GM21528 (cell line): Measurements from ENCODE around the gene LGMN.
"Not testable (repeated sequence)": the region's sequence is repeated elsewhere in the genome, so short reads cannot be mapped to it uniquely, and the experiment has no call there.

ENCODE experiments used
- ATAC-seq: cut with Tn5 transposase; IDR thresholded peaks from one replicate; pipeline ENCODE4 v1.9.1; 2021; ENCODE audit warnings: mild to moderate bottlenecking, moderate library complexity; ENCODE audit not compliant: unreplicated experiment, low FRiP score

LGMN gene

DNA sequence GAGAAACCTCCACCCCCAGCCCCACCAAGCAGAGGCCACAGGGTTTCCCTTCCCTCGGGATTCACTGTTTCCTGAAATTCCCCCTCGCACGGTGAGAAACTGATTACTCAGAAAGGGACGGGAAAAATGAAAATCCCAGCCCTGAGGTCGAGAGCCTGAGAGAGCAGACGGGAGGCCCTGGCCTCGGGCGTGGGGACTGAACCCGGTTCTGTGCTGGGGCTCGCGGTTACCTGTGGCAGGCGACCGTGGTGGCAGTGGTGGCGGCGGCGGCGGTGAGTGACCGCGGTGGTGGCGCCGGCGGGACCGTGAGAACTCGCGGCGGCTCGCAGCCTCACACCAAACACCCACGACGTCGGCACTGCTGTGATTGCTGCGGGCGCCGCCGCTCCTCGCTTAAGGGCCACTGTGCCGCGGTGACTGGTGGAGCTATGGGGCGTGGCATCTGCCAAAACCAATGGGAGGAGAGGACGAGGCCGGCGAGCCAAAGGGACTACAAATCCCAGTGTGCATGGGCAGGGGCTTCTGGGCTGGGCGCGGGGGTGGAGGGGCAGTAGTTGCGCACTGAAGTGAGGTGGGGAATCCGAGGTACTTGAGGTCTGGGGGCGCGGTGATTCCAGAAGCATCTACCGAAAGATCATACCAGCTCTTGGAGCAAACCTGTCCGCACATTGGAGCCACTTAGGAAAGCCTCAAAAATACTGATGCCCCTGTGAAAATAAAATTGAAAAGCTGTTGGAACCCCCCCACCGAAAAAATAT, at the start of gene LGMN:
Gene LGMN (minus strand): TSS at position 369 of the 758 bp plus-strand sequence. CDS start 15,841 bp downstream, outside the sequence.
- ATAC-seq = peak; percentile 68

DNA sequence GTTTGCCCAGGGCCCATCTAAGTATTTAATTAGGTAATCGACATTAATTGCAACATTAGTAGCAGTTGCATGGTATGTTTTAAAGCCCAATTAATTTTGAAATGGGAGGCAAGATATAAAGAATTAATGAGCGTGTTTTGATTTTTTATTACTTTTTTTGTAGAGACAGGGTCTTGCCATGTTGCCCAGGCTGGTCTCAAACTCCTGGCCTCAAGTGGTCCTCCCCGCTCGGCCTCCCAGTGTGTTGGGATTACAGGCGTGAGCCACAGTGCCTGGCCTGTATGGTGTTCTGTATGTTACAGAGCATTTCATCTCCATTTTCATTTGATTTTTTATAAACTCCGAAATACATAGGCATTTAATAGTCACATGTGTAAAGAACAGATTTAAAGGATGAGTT, 46.5 kb upstream of the LGMN start:
- no peak for ATAC-seq

DNA sequence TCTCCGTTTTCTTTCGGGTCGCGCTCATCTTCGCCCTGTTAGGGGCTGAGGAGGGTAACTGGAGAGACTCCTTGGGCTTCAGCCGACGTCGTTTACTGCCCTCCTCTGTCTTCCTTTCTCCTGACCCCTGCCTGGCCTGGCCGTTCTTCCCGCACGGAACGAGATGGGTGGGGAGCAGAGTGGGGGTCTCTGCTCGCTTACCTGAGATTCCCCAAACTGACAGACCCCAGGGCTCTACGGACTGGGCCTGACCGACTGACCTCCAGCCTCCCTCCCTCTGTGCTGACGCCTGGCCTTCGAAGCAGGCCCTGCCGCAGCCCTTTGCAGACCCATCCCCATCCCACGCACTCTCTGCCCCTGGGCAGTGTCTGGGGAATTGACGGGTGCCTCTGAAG, 46.1 kb upstream of the LGMN start:
- peak; percentile 11 for ATAC-seq

DNA sequence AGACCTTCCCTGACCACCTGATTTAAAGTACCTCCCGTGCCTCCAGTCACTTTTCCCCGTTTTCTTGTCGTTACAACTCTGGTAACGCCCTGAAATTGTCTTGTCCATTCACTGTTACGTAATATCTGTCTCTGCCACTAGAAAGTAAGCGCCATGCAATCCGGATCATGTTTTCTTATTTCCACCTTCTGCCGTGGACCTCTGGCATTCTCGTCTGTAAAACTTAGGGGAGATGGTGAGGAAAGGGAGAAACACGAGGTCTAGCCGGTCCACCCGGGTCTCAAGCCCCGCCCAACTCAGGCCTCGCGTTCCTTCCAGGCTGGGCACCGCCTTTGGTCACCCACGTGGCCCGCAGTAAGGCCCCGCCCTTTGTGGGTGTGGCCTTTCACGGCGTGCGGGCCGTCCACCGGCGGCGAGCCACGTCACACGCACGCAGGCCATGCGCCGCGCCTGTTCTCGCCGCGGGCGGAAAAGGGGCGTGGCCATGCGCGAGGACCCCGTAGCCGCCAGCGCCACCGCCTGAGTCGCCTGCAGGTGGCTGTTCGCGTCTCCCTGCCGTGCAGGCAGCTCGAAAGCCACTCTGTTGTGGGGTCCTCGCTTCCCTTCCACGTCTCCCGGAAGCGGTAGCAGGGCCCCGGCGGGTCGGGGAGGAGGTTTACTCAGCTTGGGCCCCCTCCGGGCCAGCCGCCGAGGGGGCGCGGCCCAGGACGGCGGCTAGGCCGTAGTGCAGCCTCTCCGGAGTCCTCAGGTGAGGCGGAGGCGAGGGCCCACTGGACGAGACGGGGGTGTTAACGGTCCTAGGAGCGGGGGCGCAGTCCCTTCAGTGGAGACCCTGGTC, 45.5 kb upstream of the LGMN start, which contains the start of gene GOLGA5:
Gene GOLGA5 (plus strand): TSS at position 597 of the 838 bp plus-strand sequence. CDS start 3,133 bp downstream, outside the sequence.
- ATAC-seq = peak; percentile 88

DNA sequence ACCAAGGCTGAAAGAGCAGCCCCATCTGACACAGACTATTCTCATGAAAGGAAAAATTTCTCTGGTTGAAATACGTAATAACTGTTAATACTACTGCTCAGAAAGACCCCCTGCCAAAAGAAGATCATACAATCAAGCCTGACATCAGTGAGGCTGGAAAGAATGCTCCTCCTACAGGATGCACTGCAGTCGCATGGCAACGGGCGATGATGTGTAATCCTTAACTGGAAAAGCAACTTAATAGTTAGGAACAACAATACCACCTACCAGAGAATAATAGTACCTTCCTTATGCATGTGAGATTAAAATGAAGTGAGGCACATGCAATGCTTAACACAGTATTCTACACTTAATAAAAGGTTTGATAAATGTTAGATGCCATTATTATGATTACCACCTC, 44.5 kb upstream of the LGMN start:
- no peak for ATAC-seq

DNA sequence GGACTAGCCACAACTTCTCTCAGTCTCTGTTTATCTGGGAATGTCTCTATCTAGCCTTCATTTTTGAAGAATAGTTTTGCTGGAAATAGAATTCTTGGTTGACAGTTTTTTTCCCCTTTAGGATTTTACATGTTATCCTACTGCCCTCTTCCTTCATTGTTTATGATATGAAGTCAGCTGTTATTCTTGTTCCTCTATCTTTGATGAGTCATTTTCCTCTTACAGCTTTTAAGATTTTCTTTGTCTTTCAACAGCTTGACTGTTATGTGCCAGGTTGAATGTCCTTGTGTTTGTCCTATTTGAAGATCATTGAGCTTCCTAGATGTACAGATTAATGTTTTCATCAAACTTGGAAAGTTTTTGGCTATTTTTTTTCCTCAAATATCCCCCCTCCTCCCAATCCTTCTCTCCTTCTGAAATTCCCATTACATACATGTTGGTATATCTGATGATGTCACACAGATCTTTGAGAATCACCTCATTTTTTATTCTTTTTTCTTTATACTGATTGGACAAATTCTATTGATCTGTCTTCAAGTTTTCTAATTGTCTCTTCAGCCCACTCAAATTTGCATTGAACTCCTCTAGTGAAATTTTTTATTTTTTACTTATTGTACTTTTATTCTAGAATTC, 41.1 kb upstream of the LGMN start:
- no peak for ATAC-seq

DNA sequence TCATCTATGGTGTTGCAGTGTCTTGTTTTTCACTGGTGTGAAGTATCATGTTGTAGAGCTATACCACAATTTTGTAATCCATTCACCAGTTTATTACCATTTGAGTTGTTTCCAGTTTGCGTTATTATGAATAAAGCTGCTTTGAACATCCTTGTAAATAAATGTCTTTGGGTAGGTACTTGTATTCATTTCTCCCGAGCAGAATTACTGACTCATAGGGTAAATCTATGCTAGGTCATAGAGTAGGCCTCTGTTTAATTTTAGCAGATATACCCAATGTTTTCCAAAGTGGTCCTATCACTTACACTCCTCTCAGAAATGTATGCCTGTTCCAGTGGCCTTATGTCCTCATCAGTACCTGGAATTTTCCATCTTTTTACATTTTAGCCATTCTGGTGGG, 39.1 kb upstream of the LGMN start:
- no peak for ATAC-seq

DNA sequence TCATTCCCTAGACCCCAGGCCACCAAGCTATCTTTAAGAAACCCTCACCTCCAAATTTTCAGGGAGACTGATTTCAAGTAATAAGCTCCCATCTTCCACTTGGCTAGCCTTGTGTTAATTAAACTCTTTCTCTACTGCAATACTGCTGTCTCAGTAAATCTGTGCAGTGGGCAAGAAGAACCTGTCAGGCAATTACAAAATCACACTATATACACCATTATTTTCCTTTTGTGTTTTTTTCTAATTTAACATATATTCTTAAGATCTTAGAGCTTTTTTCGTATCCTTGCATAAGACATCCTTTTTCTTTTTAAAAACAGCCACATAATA, 38.0 kb upstream of the LGMN start:
- no peak for ATAC-seq

DNA sequence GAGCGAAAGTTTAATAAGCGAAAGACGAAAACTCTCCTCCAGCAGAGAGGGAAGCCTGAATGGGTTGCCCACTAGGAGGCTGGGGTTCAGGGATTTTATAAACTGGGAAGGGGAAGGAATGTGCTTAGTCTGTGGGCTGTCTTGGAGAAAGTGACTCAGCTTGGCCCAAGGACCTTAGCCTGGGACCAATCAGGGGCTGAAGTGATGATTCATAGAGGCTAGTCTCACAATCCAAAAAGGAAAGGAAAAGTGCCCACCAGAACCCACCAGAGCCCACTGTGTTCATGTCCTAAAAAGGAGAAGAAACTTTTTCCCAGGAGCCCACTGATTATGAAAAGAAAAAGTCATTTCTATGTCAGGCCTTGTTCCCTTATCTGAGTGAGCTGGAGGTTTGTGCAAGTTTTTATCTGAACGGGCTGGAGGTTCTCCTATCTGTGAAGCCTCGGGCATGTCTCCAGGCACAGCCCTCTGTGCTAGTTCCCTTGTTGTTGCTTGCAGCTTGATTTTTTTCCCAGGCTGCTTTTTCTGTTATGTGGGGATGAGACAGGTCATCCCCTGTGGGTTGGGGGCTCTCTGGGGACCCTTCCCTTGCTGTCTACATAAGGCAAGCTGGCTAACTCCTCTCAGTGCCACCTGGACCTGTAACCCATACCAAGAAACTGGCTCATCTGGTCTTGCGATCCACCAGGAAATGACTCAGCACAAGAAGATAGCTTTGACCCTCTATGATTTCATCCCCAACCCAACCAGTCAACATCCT, 37.4 kb upstream of the LGMN start:
- no peak for ATAC-seq

DNA sequence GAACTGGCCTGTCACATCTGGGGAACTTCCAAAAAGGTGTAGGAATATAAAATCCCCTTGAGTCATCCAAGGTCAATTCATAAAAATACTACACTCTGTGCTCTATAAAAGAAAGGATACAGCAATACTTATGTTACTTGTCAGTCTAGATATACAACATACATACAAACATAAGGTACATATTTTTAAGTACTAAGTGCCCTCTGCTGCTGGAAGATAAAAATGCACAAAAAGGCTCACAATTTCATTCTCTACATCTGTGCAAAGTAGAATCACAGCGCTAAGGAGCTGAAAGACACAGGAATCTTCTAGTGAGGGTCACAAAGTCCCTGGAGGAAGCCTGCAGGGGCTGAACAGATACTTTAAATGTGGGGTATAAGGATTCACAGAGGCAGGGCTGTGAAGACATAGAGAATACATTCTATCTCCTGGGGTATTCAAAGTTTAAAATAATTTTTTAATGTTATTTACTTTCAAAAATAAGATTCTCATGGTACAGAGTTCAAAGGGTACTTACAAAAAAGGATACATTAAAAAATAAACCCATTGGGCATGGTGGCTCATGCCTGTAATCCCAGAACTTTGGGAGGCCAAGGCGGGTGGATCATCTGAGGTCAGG, 35.5 kb upstream of the LGMN start:
- no peak for ATAC-seq

DNA sequence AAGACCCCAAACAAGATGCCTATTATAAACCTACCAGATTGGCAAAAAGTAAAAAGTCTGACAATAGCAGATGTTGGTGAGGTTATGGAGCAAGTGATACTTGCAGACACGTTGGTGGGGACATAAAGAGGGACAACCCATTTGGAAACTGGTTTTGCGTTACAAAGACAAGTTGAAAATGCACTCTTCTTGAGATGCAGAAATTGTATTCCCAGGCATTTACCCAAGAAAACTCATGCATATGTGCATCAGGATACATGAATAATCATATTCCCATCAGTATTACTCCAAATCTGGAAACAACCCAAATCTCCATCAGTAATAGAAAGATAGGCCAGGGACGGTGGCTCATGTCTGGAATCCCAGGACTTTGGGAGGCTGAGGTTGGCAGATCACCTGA, 32.9 kb upstream of the LGMN start:
- no peak for ATAC-seq

DNA sequence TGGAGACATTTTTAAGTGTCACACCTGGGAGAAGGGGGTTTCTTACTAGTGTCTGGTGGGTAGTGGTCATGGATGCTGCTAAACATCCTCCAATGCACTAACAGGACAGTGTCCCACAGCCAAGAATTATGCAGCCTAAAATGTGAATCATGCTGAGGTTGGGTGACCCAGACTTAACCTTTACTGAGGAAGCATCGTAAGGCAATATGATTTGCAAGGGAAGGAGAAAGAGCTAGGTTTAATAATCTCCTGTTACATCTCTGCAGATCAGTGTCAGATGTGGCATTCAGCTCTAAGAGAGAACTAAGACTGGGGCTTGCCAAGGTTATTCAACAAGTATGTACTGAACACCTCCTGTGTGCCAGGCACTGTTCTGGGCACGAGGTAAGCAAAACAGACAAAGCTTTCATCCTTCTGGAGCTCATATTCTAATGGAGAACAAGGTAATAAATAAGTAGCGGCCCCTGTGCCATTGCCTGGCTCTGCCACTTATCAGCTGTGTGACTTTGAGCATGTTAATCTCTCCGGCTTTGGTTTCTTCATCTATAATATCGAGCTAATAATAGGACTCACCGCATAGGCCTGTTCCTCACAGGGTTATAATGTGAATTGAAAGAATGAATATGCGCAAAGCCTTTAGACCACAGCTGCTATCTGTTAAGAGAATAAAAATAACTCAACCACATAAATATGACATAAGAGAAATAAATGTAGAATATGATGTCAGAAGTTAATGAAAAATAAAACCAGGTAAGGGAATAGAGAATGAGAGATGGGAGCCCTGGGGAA, 32.2 kb upstream of the LGMN start:
- no peak for ATAC-seq

DNA sequence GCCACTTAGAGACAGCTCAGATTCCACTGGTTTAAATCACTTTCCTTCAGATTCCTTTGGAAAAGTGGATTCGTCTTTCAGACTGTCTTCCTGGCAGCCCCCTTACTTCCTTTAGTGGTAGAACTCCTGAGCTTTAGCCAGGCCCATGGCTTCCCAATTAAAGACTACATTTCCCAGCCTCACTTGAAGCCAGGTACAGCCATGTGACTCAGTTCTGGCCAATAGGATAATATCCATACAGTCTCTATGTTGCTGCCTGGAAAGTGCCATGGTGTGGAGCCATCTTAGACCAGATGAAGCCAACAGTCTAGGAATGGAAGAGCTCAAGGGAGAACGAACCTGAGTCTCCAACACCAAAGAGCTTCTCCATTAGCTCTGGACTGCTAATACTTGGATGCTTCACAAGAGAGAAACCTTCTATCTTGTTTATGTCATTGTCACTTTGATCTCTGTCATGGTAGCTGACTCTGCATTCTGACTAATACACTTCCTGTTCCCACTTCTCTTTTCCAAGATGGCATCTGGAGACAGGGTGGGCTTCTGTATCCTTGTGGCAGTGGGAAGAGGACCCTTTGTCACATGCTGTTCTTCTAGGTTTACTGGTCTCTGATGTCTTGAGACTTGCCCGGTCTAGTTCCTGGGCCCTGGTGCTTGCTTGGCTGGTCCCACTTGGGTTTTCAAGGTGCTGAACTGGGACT, 30.6 kb upstream of the LGMN start:
- ATAC-seq = not testable (repeated sequence)

DNA sequence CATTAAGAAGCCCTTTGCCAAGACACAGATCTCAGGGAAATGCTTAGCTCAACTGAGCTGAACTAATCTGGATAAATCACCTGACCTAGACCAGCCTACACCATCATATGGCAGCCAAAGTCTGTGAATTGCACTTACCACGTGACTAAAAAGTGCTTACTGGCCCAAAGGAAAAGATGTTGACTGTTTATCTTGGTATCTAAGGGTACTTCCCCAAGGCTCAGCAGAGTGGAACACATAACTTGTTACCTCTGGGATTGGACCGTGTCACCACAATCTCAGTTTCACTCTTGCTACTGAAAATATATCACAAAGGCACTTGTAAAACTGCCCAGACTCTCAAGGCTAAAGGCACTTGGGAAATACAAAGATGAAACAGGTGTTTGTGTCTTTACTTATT, 26.9 kb upstream of the LGMN start:
- ATAC-seq = peak; percentile 86

DNA sequence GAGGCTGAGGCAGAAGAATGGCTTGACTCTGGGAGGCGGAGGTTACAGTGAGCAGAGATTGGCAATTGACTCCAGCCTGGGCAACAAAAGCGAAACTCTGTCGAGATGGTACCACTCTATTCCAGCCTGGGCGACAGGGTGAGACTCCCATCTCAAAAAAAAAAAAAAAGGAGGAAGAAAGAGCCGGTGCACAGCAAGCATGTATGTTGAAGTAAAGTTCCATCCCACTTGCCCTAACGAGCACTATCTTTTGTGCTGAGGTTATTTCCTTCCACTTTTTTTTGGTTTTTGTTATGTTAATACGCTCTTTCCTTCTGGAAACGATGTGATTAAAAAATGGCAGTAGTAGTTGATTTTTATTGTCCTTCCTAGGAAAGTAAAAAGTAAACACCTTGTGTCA, 26.1 kb upstream of the LGMN start:
- no peak for ATAC-seq

DNA sequence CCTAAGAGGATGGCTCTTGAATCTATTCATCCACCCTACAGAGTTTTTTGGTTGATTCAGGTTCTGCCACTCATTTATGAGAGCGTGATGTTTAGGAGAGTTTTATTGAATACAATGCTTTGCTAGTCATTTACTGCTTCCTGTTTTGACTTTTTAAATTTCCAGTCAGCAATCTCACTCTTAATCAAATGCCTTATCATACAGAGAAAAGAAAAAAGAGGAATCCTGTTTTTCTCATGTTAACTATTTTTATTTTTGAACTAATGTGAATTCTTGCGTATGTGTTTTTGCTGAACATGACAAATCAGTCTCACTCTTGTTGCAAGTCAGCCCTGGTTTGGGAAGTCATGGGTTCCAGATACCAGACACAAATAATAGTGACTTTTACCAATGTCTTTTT, 22.1 kb upstream of the LGMN start:
- ATAC-seq = no peak

DNA sequence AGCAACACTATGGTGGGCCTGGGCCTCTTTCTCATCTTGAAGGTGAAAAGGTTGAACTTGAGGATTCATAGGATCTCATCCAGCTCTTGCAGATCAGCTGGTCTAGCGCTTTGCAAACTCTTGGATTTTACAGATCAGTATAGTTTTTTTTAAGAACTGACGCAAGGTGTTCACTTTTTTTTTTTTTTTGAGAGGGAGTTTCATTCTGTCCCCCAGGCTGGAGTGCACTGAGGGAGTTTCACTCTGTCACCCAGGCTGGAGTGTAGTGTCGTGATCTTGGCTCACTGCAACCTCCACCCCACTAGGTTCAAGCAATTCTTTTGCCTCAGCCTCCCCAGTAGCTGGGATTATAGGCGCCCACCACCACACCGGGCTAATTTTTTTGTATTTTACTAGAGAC, 20.4 kb upstream of the LGMN start:
- no peak for ATAC-seq

DNA sequence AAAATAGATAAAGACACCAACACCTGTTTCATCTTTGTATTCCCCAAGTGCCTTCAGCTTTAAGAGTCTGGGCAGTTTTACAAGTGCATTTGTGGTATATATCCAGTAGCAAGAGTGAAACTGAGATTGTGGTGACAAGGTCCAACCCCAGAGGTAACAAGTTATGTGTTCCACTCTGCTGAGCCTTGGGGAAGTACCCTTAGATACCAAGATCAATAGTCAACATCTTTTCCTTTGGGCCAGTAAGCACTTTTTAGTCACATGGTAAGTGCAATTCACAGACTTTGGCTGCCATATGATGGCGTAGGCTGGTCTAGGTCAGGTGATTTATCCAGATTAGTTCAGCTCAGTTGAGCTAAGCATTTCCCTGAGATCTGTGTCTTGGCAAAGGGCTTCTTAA, 19.8 kb upstream of the LGMN start:
- peak; percentile 91 for ATAC-seq
